Neutrophil (primary cell): ENCODE measurements around the gene LIME1.
"Not testable (repeated sequence)": the region's sequence is repeated elsewhere in the genome, so short reads cannot be mapped to it uniquely, and the experiment has no call there.

Source experiments
- H3K27ac ChIP-seq: fragments of 200-600 bp; sonication (generic); 2 replicates; pipeline ENCODE4 v1.5.1; 2016; ENCODE audit warnings: mild to moderate bottlenecking, moderate library complexity
- H3K27me3 ChIP-seq: fragments of 200-600 bp; sonication (generic); 2 replicates; pipeline ENCODE4 v1.6.0; 2016; ENCODE audit warnings: mild to moderate bottlenecking
- H3K36me3 ChIP-seq: fragments of 200-600 bp; sonication (generic); 2 replicates; pipeline ENCODE4 v1.5.1; 2017
- H3K4me1 ChIP-seq, 2 experiments: fragments of 200-600 bp in 1 of 2; sonication (generic) in 1 of 2; 1 replicate in 1 of 2; 2 replicates in 1 of 2; pipeline versions ENCODE4 v1.5.1 to v1.6.1; 2013 to 2016; ENCODE audit warnings: low read depth in 1 of 2, low read length in 1 of 2, mild to moderate bottlenecking in 1 of 2, moderate library complexity in 1 of 2; ENCODE audit not compliant: control insufficient read depth in 1 of 2, insufficient read depth in 1 of 2
- H3K4me3 ChIP-seq, 2 experiments: fragments of 200-600 bp in 1 of 2; sonication (generic) in 1 of 2; 1 replicate in 1 of 2; 2 replicates in 1 of 2; pipeline ENCODE4 v1.5.1; 2013 to 2016; ENCODE audit warnings: low read depth in 1 of 2, low read length in 1 of 2, mild to moderate bottlenecking in 1 of 2, moderate library complexity in 1 of 2
- H3K9me3 ChIP-seq: fragments of 200-600 bp; sonication (generic); 2 replicates; pipeline ENCODE4 v1.5.1; 2016
- TF ChIP-seq, protein P1 (sequence below): fragments of 200-600 bp; sonication (generic); IDR thresholded peaks from 2 replicates; pipeline ENCODE4 v1.5.1; 2016; ENCODE audit warnings: antibody characterized with exemption

LIME1 gene

DNA sequence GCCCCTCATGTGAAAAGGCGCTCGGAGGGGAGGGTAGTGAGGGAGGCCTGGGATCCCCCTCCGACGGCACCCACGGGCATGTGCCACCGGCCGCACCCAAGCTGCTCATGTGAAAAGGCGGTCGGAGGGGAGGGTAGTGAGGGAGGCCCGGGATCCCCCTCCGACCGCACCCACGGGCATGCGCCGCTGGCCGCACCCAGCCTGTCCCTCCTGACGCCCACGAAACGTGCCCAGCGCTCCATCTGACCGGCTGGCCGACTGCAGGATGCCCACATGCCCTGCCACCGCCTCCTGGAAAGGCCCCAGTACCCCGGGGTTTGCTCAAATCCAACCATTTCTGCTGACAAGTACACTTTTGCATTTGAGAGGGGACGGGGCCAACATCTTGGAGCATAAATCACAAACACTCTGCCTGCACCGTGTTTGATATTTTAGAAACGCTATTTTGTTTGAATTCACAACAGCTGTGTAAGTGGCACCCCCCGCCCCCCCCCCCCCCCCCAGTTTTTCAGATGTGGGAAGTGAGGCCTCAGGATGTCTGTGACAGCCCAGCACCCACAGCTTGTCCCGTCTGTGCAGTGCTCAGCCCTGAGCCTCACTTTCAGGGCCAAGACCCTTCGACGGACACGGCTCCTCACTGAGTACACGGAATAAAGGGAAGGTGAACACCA is 37.2 kb downstream of the LIME1 start:
- Histone ChIP-seq H3K4me3 (no peak overlapping the region), H3K27ac (no peak overlapping the region), H3K9me3 (no peaks in the 10 kb centered on the region), H3K36me3 (no peaks in the 10 kb centered on the region), H3K27me3 (peaks cover 21% of the 10 kb centered on the region), H3K4me1 (no peaks in the 10 kb centered on the region)
- TF ChIP-seq, protein P1, sequence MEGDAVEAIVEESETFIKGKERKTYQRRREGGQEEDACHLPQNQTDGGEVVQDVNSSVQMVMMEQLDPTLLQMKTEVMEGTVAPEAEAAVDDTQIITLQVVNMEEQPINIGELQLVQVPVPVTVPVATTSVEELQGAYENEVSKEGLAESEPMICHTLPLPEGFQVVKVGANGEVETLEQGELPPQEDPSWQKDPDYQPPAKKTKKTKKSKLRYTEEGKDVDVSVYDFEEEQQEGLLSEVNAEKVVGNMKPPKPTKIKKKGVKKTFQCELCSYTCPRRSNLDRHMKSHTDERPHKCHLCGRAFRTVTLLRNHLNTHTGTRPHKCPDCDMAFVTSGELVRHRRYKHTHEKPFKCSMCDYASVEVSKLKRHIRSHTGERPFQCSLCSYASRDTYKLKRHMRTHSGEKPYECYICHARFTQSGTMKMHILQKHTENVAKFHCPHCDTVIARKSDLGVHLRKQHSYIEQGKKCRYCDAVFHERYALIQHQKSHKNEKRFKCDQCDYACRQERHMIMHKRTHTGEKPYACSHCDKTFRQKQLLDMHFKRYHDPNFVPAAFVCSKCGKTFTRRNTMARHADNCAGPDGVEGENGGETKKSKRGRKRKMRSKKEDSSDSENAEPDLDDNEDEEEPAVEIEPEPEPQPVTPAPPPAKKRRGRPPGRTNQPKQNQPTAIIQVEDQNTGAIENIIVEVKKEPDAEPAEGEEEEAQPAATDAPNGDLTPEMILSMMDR = no peak

DNA sequence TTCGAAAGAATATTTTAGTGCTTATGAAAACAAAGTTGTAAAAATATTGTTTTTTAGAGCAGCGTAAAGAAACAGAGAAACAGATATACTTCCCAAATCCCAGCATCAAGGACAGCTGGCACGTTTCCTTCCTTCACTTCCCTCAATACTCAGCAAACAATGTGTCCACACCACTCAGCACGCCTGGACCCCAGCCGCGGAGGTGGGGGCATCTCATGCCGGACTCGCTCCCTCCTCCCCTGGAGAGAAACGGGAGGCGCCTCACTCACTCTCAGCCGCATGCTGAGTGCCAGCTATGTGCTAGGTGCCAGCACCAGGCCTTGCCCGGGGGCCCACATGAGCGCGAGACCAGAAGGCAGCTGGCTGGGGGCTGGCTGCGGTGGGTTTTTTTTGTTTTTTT is 37.8 kb downstream of the LIME1 start:
- no peak overlapping the region for H3K27ac ChIP-seq
- H3K27me3 ChIP-seq = peaks cover 21% of the 10 kb centered on the region
- H3K4me1 ChIP-seq = no peaks in the 10 kb centered on the region
- TF ChIP-seq, protein P1 = no peak
- no peak overlapping the region for H3K4me3 ChIP-seq
- H3K9me3 ChIP-seq = no peaks in the 10 kb centered on the region
- no peaks in the 10 kb centered on the region for H3K36me3 ChIP-seq

DNA sequence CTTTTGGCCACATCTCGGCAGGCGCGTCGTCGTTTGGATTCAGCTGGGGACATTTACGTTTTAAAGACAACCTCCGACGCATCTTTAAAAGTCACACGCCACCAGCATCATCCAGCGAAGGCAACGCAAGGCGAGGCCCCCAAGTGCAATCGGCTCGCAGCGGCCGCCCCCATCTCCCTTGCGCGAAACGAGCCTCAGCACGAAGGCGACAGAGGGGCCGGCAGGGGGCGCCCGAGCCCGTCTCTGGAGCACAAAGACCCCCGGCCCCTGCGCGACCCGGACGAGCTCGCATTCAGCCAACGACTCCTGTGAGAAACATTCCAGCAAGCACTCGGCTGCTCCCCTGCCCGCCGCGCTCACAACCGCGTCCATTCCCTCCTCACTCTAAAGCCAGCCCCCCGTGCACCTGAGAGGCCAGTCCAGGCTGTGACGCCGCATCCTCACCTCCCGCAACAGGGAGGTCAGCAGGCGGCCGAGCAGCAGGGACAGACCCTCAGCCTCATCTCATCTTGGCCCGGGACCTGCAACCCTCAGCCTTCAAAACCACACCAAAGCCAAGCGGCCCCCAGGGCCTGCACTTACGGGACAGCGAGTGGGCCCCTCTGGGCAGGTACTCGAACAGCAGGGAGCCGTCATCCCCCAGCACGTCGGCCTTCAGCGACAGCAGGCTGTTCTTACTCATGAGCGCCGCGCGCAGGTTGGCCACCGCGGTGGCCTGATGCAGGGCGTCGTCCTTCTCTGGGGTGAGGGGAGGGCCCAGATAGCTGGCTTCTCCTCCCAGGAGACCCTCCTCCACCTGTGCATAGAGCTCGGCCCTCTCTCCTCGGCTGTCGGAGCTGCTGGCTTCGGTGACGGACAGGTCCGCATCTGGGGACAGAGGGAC is 38.9 kb downstream of the LIME1 start:
- H3K4me3 ChIP-seq = no peak overlapping the region
- peaks cover 21% of the 10 kb centered on the region for H3K27me3 ChIP-seq
- H3K27ac ChIP-seq = no peak overlapping the region
- H3K36me3 ChIP-seq = no peaks in the 10 kb centered on the region
- no peaks in the 10 kb centered on the region for H3K9me3 ChIP-seq
- TF ChIP-seq, protein P1 = no peak
- H3K4me1 ChIP-seq = no peaks in the 10 kb centered on the region

DNA sequence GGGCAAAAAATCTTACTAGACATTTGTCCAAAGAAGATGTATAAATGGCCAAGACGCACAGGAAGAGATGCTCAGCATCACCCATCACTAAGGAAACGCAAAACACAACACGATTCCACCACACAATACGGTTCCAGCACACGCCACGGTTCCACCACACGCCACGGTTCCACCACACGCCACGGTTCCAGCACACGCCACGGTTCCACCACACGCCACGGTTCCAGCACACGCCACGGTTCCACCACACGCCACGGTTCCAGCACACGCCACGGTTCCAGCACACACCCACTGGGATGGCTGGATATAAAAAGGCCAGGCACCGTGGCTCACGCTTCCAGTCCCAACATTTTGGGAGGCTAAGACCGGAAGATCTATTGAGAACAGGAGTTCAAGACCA is 40.4 kb downstream of the LIME1 start:
- H3K27ac ChIP-seq, H3K4me1 ChIP-seq, H3K4me3 ChIP-seq, H3K36me3 ChIP-seq, H3K9me3 ChIP-seq: not testable (repeated sequence)
- H3K27me3 ChIP-seq = peaks cover 21% of the 10 kb centered on the region

DNA sequence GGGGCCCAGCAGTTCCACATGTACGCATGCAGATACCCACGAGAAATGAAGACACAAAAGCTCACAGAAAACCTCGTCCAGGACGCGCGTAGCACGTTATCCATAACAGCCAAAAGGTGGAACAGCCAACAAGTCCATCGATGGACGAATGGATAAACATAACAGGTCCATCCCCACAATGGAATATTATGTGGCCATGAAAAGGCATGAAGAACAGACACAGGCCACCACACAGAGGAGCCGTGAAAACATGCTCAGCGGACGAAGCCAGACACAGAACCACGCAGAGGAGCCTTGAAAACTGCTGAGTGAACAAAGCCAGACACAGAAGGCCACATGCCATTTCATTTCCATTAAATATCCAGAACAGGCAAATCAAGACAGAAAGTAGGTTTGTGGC is 41.1 kb downstream of the LIME1 start:
- H3K36me3 ChIP-seq = no peaks in the 10 kb centered on the region

More for the DNA sequence above, 41.1 kb downstream of the LIME1 start:
- Histone ChIP-seq H3K27me3 (peaks cover 21% of the 10 kb centered on the region), H3K4me3 (no peak overlapping the region), H3K27ac (no peak overlapping the region), H3K9me3 (no peaks in the 10 kb centered on the region), H3K4me1 (no peaks in the 10 kb centered on the region)
- TF ChIP-seq, protein P1 = no peak
